ENCODE data around the gene CZIB.
A peak's percentile ranks its signal among the peaks of the same experiment; 100 is the strongest.

The CZIB gene

DNA sequence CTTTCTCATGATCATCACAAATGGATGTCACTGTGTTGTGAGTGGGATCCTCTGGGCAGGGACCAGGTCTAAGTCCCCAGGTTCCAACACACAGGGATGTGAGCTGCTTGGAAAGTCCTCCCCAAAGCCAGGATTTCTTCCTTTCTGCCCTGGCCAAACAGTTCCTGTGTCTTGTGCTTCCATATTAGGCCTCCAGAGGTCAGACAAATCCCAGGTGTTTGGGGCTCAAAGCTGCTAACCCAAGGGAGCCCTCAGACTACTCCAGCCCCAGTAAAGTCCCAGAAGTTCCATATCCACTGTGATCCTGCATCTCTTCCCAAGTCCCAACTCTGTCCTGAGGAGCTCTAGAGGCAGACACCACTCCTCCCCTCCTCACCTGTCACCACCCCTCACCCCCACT lies 45.6 kb upstream of the CZIB start:
- H3K4me2 ChIP-seq (ENCODE audit: low read length) = no peak overlapping the region
- H2AFZ ChIP-seq (ENCODE audit: low read length) = no peak overlapping the region
- H3K27me3 ChIP-seq (ENCODE audit: insufficient read depth, low read length) = no peaks in the 10 kb centered on the region
- TF ChIP-seq, protein P1, sequence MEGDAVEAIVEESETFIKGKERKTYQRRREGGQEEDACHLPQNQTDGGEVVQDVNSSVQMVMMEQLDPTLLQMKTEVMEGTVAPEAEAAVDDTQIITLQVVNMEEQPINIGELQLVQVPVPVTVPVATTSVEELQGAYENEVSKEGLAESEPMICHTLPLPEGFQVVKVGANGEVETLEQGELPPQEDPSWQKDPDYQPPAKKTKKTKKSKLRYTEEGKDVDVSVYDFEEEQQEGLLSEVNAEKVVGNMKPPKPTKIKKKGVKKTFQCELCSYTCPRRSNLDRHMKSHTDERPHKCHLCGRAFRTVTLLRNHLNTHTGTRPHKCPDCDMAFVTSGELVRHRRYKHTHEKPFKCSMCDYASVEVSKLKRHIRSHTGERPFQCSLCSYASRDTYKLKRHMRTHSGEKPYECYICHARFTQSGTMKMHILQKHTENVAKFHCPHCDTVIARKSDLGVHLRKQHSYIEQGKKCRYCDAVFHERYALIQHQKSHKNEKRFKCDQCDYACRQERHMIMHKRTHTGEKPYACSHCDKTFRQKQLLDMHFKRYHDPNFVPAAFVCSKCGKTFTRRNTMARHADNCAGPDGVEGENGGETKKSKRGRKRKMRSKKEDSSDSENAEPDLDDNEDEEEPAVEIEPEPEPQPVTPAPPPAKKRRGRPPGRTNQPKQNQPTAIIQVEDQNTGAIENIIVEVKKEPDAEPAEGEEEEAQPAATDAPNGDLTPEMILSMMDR (IDR thresholded peaks at IDR 0.05; ENCODE audit: low read length) = 0 out of 2 replicates have a peak, but pooled peaks have one; percentile 13
- TF ChIP-seq EZH2 (IDR thresholded peaks at IDR 0.05; ENCODE audit: borderline replicate concordance, low read length) = no peak
- no peaks in the 10 kb centered on the region for H3F3A ChIP-seq (ENCODE audit: insufficient read depth, low read length)
- no peaks in the 10 kb centered on the region for H4K20me1 ChIP-seq (ENCODE audit: insufficient read depth, low read length)
- H3K9me2 ChIP-seq (ENCODE audit: low read depth, low read length) = no peaks in the 10 kb centered on the region
- peaks cover 95% of the 10 kb centered on the region for H3K36me3 ChIP-seq (ENCODE audit: insufficient read depth, low read length)
- no peak overlapping the region for H3K4me3 ChIP-seq (ENCODE audit: low read depth, low read length, poor library complexity, severe bottlenecking)
- no peaks in the 10 kb centered on the region for H3K9me3 ChIP-seq (ENCODE audit: low read length)
- H3K4me1 ChIP-seq (ENCODE audit: insufficient read depth, low read length, severe bottlenecking) = no peaks in the 10 kb centered on the region
- H3K9ac ChIP-seq (ENCODE audit: low read length) = no peak overlapping the region
- H3K27ac ChIP-seq (ENCODE audit: low read depth, low read length, poor library complexity, severe bottlenecking) = no peak overlapping the region
- no peaks in the 10 kb centered on the region for H3K79me2 ChIP-seq (ENCODE audit: insufficient read depth, low read length)

DNA sequence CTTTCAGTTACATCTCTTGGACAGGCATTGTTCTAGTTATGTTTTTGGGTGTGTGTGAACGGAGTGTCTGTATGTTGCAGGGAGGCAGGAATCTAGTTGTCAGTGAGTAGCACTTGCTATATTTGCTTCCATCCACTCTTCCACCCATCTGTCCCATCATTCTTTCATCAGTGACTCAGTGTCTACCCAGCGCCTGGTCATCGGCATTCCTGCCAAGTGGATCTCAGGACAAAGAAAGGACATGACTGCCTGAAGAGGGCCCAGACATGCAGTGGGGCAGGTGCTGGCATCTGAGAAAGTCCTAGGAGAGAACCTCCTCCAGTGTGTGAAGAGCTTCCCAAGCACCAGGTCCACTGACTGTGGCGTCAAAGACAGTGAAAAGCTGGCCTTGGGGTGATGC lies 45.1 kb upstream of the CZIB start:
- no peak overlapping the region for H2AFZ ChIP-seq (ENCODE audit: low read length)
- H3K9me3 ChIP-seq (ENCODE audit: low read length) = no peaks in the 10 kb centered on the region
- no peak overlapping the region for H3K4me2 ChIP-seq (ENCODE audit: low read length)
- no peak overlapping the region for H3K4me3 ChIP-seq (ENCODE audit: low read depth, low read length, poor library complexity, severe bottlenecking)
- peaks cover 95% of the 10 kb centered on the region for H3K36me3 ChIP-seq (ENCODE audit: insufficient read depth, low read length)
- no peaks in the 10 kb centered on the region for H3K79me2 ChIP-seq (ENCODE audit: insufficient read depth, low read length)
- TF ChIP-seq, protein P1 (IDR thresholded peaks at IDR 0.05; ENCODE audit: low read length) = no peak
- no peak for TF ChIP-seq EZH2 (IDR thresholded peaks at IDR 0.05; ENCODE audit: borderline replicate concordance, low read length)
- no peaks in the 10 kb centered on the region for H3K9me2 ChIP-seq (ENCODE audit: low read depth, low read length)
- no peak overlapping the region for H3K9ac ChIP-seq (ENCODE audit: low read length)
- H4K20me1 ChIP-seq (ENCODE audit: insufficient read depth, low read length) = no peaks in the 10 kb centered on the region
- no peak overlapping the region for H3K27ac ChIP-seq (ENCODE audit: low read depth, low read length, poor library complexity, severe bottlenecking)
- no peaks in the 10 kb centered on the region for H3K4me1 ChIP-seq (ENCODE audit: insufficient read depth, low read length, severe bottlenecking)
- no peaks in the 10 kb centered on the region for H3K27me3 ChIP-seq (ENCODE audit: insufficient read depth, low read length)
- no peaks in the 10 kb centered on the region for H3F3A ChIP-seq (ENCODE audit: insufficient read depth, low read length)

DNA sequence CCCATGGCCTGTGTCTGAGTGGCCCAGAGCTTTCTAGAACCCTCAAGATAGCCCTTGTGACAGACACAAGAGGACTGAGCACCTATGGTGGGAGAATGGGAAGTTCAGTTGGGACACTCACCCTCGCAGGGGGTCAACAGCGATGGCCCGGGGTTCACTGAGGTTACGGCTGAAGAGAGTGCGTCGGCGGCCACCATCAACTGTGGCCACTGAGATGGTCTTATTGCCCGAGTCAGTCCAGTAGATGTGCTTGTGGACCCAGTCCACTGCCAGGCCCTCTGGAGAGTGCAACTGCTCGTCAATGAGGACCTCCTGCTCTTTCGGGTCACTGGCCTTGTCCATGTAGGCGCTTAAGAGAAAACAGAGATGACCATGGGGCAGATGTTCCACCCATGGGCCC lies 43.6 kb upstream of the CZIB start:
- Histone ChIP-seq H3K4me2 (ENCODE audit: low read length) (no peak overlapping the region), H3K9me3 (ENCODE audit: low read length) (no peaks in the 10 kb centered on the region), H3K4me1 (ENCODE audit: insufficient read depth, low read length, severe bottlenecking) (no peaks in the 10 kb centered on the region), H3F3A (ENCODE audit: insufficient read depth, low read length) (no peaks in the 10 kb centered on the region), H4K20me1 (ENCODE audit: insufficient read depth, low read length) (no peaks in the 10 kb centered on the region), H3K79me2 (ENCODE audit: insufficient read depth, low read length) (no peaks in the 10 kb centered on the region), H3K27me3 (ENCODE audit: insufficient read depth, low read length) (no peaks in the 10 kb centered on the region), H3K4me3 (ENCODE audit: low read depth, low read length, poor library complexity, severe bottlenecking) (no peak overlapping the region), H3K9me2 (ENCODE audit: low read depth, low read length) (no peaks in the 10 kb centered on the region), H2AFZ (ENCODE audit: low read length) (no peak overlapping the region), H3K9ac (ENCODE audit: low read length) (no peak overlapping the region), H3K36me3 (ENCODE audit: insufficient read depth, low read length) (peaks cover 97% of the 10 kb centered on the region), H3K27ac (ENCODE audit: low read depth, low read length, poor library complexity, severe bottlenecking) (no peak overlapping the region)
- no peak for TF ChIP-seq EZH2 (IDR thresholded peaks at IDR 0.05; ENCODE audit: borderline replicate concordance, low read length)
- TF ChIP-seq, protein P1 (IDR thresholded peaks at IDR 0.05; ENCODE audit: low read length) = no peak

All from OCI-LY1 (cell line).